GM18507 (cell line): Measurements from ENCODE around the gene ADORA1.

ENCODE experiments used
- DNase-seq: peaks from one replicate; pipeline ENCODE4 v3.0.0; 2011; ENCODE audit warnings: low read depth; ENCODE audit not compliant: insufficient read length; ENCODE audit errors: extremely low spot score
- FAIRE-seq: peaks from 2 replicates; lab custom pipeline; 2011; peaks lifted over from hg19 to GRCh38; lab: Jason Lieb, UNC

The ADORA1 gene

DNA sequence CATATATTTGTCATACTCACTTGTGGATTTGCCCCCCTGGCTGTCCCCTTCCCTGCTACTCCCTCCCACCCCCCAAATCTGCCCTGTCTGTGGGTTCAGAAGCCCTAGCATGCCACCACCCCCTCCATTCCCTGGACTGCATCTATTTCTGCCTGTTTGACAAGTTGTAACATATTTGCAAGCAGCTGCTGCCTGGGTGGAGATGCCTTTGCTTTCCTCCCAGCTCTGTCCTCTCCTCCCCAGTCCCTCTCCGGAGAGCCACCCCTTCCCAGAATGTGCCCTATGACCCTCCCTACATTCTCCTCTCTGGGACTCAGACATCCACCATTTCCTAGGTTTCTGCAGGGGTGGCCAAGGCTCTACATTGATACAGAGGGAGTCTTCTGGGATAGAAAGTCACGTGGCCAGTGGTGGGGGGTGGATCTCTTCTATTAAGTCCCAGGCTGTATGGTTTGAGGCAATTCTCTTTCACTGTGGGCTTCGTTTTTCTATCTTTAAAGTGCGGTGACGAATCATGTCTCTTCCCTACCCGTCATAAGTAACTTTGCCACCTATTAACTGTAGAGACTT, 35.7 kb upstream of the ADORA1 start:
- DNase-seq (no peak), FAIRE-seq (no peak)

DNA sequence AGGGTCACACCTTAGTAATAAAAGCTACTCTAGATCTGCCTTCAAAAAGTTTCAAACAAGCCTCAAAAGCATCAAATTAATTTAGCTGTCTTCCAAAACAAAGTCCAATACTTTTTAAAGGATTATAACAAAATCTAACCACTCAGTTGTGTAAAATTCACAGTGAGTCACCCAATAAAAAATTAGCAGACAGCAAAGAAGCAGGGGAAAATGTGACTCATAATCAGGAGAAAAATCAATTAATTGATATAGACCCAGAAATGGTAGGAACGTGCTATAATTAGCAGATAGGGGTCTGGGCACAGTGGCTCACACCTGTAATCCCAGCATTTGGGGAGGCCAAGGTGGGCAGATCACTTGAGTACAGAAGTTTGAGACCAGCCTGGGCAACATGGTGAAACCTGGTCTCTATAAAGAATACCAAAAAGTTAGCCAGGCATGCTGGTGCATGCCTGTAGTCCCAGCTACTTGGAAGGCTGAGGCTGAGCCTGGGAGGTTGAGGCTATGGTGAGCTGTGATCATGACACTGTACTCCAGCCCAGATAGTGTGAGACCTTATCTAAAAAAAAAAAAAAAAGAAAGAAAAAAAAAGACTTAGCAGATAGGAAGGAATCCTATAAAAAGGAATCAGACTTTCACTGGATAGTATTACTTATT, 33.6 kb upstream of the ADORA1 start:
- no peak for FAIRE-seq
- DNase-seq = no peak

DNA sequence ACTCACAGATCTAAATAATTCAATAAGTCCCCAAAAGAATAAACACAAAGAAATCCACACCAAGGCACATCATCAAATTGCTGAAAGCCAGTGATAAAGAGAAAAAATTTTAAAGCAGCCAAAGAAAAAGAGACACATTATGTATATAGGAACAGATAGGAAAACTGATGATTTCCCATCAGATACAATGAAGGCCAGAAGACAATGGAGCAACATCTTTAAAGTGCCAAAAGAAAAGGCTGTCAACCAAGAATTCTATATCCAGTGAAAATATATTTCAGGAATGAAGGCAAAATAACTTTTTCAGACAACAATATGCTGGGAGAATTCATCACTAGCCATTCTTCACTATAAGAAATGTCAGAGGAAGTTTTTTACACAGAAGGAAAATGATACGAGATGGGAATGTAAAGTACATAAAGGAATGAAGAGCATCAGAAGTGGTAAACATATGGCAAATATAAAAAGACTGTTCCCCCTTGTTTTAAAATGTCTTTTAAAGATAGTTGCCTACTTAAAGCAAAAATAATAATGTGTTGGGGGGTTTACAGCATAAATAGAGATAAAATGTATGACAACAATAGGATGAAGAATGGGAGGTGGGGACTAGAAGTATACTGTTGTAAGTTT, 32.4 kb upstream of the ADORA1 start:
- DNase-seq (no peak), FAIRE-seq (no peak)

DNA sequence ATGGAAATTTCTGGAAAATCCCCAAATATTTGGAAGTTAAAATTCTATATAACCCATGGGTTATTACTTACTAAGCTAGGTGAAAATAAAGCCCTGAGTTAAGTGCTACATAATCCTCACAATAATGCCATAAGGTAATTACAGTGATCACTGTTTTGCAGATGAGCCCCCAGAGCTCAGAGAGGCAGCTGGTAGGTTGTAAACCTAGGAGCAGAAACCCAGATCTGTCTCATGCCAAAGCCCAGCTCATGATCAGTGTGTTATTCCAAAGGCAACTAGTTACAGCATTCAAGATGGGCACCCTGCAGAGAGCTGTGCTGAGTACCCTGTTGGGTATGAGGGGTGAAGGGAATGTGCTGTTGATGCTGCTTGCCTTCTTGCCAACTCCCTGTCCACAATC, 31.0 kb upstream of the ADORA1 start:
- no peak for FAIRE-seq

DNA sequence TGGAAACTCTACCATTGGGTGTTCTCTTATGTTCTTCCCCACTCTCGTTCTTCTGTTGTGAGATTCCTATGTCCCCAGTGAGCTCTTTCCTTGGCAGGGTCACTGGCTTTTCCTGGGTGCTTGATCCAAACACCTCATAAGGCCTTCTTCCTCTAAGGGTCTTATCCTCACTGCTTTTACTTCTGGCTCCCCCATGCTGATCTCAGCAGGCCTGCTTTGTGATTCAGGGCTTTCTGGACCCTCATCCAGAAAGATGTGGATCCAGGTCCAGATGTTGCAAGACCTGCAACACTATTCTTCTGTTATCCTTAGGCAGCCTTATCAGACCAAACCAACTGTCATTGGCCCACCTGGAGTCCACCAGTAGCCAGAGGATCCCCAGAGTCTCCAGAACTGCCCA, 30.5 kb upstream of the ADORA1 start:
- DNase-seq = no peak
- FAIRE-seq = no peak

More for the DNA sequence above, 31.0 kb upstream of the ADORA1 start:
- no peak for DNase-seq

DNA sequence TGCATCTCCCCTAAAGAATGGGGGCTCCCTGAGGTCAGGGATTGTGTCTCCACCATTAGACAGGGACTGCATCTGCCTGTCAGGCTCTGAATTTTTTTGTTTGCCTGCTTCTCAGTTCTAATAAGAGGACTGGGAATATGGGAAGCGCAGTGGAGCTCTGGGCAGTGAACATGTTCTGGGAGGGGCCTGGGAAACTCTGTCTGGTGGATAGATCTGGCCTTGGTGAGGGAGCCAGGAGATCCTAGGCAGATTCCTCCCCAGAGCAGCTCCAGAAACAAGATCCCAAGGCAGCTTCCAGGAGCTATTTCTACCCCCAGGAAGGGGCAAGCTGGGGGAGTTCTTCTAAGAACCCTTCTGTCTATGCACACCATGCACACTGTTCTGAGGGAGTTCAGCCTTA, 29.1 kb upstream of the ADORA1 start:
- FAIRE-seq (no peak), DNase-seq (no peak)

- DNase-seq (no peak), FAIRE-seq (no peak)
These were observed 28.5 kb upstream of the ADORA1 start for GRCh38 chr1:203098914-203099520.

- DNase-seq (no peak), FAIRE-seq (no peak)
These were observed 27.6 kb upstream of the ADORA1 start for GRCh38 chr1:203099805-203100515.

GRCh38 chr1:203100516-203100869, 27.0 kb upstream of the ADORA1 start:
- DNase-seq = no peak
- no peak for FAIRE-seq

- FAIRE-seq (no peak), DNase-seq (no peak)
These were observed 25.5 kb upstream of the ADORA1 start for GRCh38 chr1:203101813-203102634.

- DNase-seq (no peak), FAIRE-seq (no peak)
These were observed 24.3 kb upstream of the ADORA1 start for GRCh38 chr1:203103216-203103615.

DNA sequence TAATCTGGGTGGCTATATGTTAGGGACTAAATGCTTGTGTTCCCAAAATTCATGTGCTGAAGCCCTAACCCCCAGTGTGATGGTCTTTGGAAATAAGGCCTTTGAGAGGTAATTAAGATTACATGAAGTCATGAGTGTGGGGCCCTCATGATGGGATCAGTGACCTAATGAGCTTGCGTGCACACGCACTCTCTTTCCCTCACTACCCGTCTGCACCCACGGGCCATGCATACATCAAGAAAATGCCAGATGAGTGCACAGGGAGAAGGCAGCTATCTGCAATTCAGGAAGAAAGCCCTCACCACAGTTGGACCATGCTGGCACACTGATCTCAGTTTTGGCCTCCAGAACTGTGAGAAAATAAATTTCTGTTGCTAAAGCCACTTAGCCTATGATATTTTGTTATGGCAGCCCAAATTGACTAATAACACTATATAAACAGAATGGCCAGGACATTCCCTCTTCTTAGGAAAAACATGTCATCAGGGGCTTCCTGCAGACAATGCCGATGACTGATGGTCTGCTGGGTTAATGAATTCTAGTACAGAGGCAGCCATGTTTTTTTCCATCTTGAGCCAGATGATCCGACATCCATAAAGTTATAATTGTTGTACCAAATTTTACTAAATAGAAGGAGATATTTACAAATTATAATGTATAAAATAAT, 23.6 kb upstream of the ADORA1 start:
- FAIRE-seq (no peak), DNase-seq (no peak)

- FAIRE-seq = no peak
These were observed 22.6 kb upstream of the ADORA1 start for GRCh38 chr1:203104789-203105390.

GRCh38 chr1:203112475-203112874, 15.1 kb upstream of the ADORA1 start:
- DNase-seq (no peak), FAIRE-seq (no peak)

More at GRCh38 chr1:203104789-203105390, 22.6 kb upstream of the ADORA1 start:
- DNase-seq = no peak

GRCh38 chr1:203113308-203113707, 14.2 kb upstream of the ADORA1 start:
- FAIRE-seq = no peak
- no peak for DNase-seq

DNA sequence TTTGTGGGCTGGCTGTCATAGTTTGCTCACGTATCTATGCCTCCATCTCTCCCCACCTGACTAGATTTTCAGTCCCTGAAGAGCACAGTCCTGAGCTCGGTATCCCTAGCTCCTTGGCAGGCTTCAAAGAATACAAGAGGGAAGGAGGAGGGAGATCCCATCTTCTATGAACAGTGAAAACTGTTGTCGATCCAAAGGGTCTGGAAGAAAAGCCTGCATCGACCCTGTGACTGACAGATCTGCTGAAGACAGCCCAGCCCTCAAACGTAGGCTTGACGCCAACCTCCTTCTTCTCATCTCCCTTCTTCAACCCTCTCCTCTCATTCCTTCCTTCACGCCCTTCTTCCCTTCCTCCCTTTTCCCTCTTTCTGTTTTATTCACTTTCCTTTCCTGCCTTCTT, 13.3 kb upstream of the ADORA1 start:
- DNase-seq (no peak), FAIRE-seq (no peak)

DNA sequence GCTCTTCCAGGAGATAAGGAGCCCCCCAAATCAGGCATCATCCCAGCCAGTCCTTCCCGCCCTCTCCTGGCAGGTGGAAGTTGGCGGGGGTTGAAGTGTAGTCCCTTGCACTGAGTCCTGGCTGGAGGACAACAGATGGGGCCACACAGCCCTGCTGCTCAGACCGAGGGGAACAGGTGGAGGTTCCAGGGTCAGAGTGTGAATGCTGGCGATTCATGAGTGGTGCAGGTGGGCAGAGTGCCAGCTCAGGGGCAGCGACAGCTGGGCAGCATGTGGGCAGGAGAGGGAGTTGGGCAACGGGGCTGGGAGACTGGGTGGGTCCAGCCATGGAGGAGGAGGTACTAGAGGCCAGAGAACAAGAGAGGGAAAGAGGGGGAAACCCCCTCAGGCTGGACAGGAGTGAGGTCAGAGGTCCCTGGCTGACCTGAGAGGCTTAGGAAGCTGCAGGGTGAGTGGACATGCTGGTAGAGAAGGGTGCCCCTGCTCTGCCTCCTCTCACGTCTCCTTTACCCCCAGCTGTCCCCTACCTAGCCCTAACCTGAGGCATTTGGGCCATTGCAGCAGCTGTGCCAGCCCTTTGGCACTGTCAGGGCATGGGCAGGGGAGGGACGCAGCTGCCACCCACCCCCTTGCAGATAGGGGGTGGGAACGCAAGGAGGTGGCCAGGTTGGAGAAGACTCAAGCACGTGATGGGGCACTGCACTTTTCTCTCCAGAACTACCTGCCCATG, 11.3 kb upstream of the ADORA1 start:
- FAIRE-seq = no peak
- DNase-seq = no peak
